GM23338 (cell line): ENCODE measurements around the gene FAM81A. TPM values are rescaled to one million over a fixed set of nuclear protein-coding genes. Genes with fewer than 3 reads are reported as not detected.

Experiments used
- ATAC-seq: fragments of 200-7000 bp; cut with Tn5 transposase; 3 replicates; pipeline ENCODE4 v1.9.1; 2020
- DNase-seq: peaks from one replicate; pipeline ENCODE4 v3.0.0-alpha.2; 2015; ENCODE audit warnings: low spot score
- H2AFZ ChIP-seq: fragments of 200-600 bp; sonication (generic); 2 replicates; pipeline ENCODE4 v1.8.0; 2016; ENCODE audit warnings: antibody characterized with exemption, mild to moderate bottlenecking, moderate library complexity
- H3F3A ChIP-seq: fragments of 200-600 bp; sonication (generic); replicated peaks from 2 replicates; pipeline ENCODE4 v1.8.0; 2017; ENCODE audit warnings: antibody characterized with exemption, mixed run types, low read depth
- H3K27ac ChIP-seq: fragments of 200-600 bp; sonication (generic); 2 replicates; pipeline ENCODE4 v1.6.1; 2016; ENCODE audit warnings: low read depth
- H3K27me3 ChIP-seq: fragments of 200-600 bp; sonication (generic); 2 replicates; pipeline ENCODE4 v1.8.0; 2016; ENCODE audit warnings: mild to moderate bottlenecking, mixed run types, moderate library complexity; ENCODE audit not compliant: insufficient read depth
- H3K36me3 ChIP-seq: fragments of 200-600 bp; sonication (generic); 2 replicates; pipeline ENCODE4 v1.8.0; 2016; ENCODE audit warnings: mild to moderate bottlenecking; ENCODE audit not compliant: insufficient read depth
- H3K4me1 ChIP-seq: fragments of 200-600 bp; sonication (generic); 2 replicates; pipeline ENCODE4 v1.8.0; 2016; ENCODE audit warnings: mild to moderate bottlenecking, moderate library complexity; ENCODE audit not compliant: insufficient read depth
- H3K4me2 ChIP-seq: fragments of 200-600 bp; sonication (generic); 2 replicates; pipeline ENCODE4 v1.7.1; 2017; ENCODE audit warnings: mixed run types
- H3K4me3 ChIP-seq: fragments of 200-600 bp; sonication (generic); 2 replicates; pipeline ENCODE4 v1.6.1; 2016; ENCODE audit warnings: mixed run types
- H3K79me2 ChIP-seq: fragments of 200-600 bp; sonication (generic); replicated peaks from 2 replicates; pipeline ENCODE4 v1.8.0; 2017; ENCODE audit warnings: mild to moderate bottlenecking; ENCODE audit not compliant: insufficient read depth
- H3K9me2 ChIP-seq: fragments of 200-600 bp; sonication (generic); 2 replicates; pipeline ENCODE4 v1.8.0; 2017; ENCODE audit not compliant: insufficient read depth
- H4K20me1 ChIP-seq: fragments of 200-600 bp; sonication (generic); replicated peaks from 2 replicates; pipeline ENCODE4 v1.8.0; 2017; ENCODE audit warnings: mild to moderate bottlenecking; ENCODE audit not compliant: insufficient read depth
- H3K27ac Mint-ChIP-seq: 2 replicates; pipeline ENCODE4 v1.8.0; 2020; ENCODE audit warnings: inconsistent platforms, mild to moderate bottlenecking, moderate library complexity, mixed read lengths
- H3K27me3 Mint-ChIP-seq: 3 replicates; pipeline ENCODE4 v1.8.0; 2022; ENCODE audit warnings: low read depth, mild to moderate bottlenecking, moderate library complexity, mixed read lengths, inconsistent platforms; ENCODE audit not compliant: insufficient read depth, poor library complexity
- H3K36me3 Mint-ChIP-seq: 3 replicates; pipeline ENCODE4 v1.8.0; 2021; ENCODE audit warnings: low read depth, mild to moderate bottlenecking, inconsistent platforms, moderate library complexity, mixed read lengths
- H3K4me1 Mint-ChIP-seq: 3 replicates; pipeline ENCODE4 v1.8.0; 2020; ENCODE audit warnings: mild to moderate bottlenecking, inconsistent platforms, mixed read lengths
- H3K4me3 Mint-ChIP-seq: 3 replicates; pipeline ENCODE4 v1.8.0; 2021; ENCODE audit warnings: moderate library complexity, mild to moderate bottlenecking, inconsistent platforms, mixed read lengths
- H3K9me3 Mint-ChIP-seq: 3 replicates; pipeline ENCODE4 v1.8.0; 2020; ENCODE audit warnings: moderate library complexity, mild to moderate bottlenecking, inconsistent platforms, mixed read lengths
- CREB1 ChIP-seq: fragments of 250-450 bp; sonication (Bioruptor Pico); IDR thresholded peaks from 2 replicates; pipeline ENCODE4 v1.5.0; 2020; ENCODE audit warnings: low read depth, mild to moderate bottlenecking, moderate library complexity
- CTCF ChIP-seq, 2 experiments: fragments of 200-600 bp in 1 of 2; sonication (generic) in 1 of 2; conservative IDR thresholded peaks; 2 replicates each; pipeline versions ENCODE4 v1.5.1 to v1.6.1; 2016 to 2017; ENCODE audit warnings: antibody characterized with exemption in 2 of 2, low read depth in 2 of 2, mild to moderate bottlenecking in 2 of 2, moderate library complexity in 1 of 2
- NANOG ChIP-seq: IDR thresholded peaks from 2 replicates; pipeline ENCODE4 v1.6.1; 2016; ENCODE audit warnings: antibody characterized with exemption, borderline replicate concordance
- REST ChIP-seq: IDR thresholded peaks from one replicate; pipeline ENCODE4 v1.6.1; 2018; ENCODE audit warnings: antibody characterized with exemption; ENCODE audit not compliant: unreplicated experiment
- ZNF114 ChIP-seq: fragments of 250-450 bp; sonication (Bioruptor Pico); IDR thresholded peaks from 2 replicates; pipeline ENCODE4 v1.5.0; 2020; ENCODE audit warnings: mild to moderate bottlenecking, moderate library complexity
- ZNF331 ChIP-seq: fragments of 250-450 bp; sonication (Bioruptor Pico); IDR thresholded peaks from 2 replicates; pipeline ENCODE4 v1.5.0; 2020; ENCODE audit warnings: low read depth, mild to moderate bottlenecking, moderate library complexity
- ZNF462 ChIP-seq: fragments of 250-450 bp; sonication (Bioruptor Pico); IDR thresholded peaks from 2 replicates; pipeline ENCODE4 v1.5.0; 2020; ENCODE audit warnings: mild to moderate bottlenecking, moderate library complexity
- polyA plus RNA-seq: library from polyadenylated mRNA; unstranded; fragments of >200 nt; fragmentation: Nextera tagmentation; extraction: Ambion mirVana; gene quantifications from 2 replicates; pipeline ENCODE4 v1.2.1, GENCODE V29; 2016
- total RNA-seq: library from RNA; depleted of rRNA; stranded (reverse); fragments of >200 nt; shearing (Covaris generic); gene quantifications from 2 replicates; pipeline ENCODE4 v1.2.3, GENCODE V29; 2014

FAM81A gene
- total and polyA plus RNA-seq, 2 experiments from 2014 or later: 0.73 to 4.1 TPM

GRCh38 chr15:59543721-59544547 lies 105.9 kb downstream of the FAM81A start:
- no peak for TF ChIP-seq ZNF114 (CRISPR knock-in tag)
- TF ChIP-seq NANOG: no peak
- TF ChIP-seq ZNF462: no peak
- no peak for TF ChIP-seq REST
- TF ChIP-seq CTCF (conservative IDR thresholded peaks at IDR 0.05; ENCODE audit: low read depth in 2 of 2): no peak
- no peak for TF ChIP-seq ZNF331 (CRISPR knock-in tag)
- no peak for TF ChIP-seq CREB1 (CRISPR knock-in tag)
- H3K4me1 Mint-ChIP-seq: peaks cover 23% of the 10 kb centered on the region
- H3K4me2 ChIP-seq: no peak overlapping the region
- H3K36me3 ChIP-seq: no peaks in the 10 kb centered on the region
- H3K4me3 Mint-ChIP-seq: no peak overlapping the region
- no peak overlapping the region for H2AFZ ChIP-seq
- peaks cover 4% of the 10 kb centered on the region; the same call in 1 of the 2 replicates for H3K9me2 ChIP-seq
- peaks cover 4% of the 10 kb centered on the region; the same call in 1 of the 2 replicates for H3F3A ChIP-seq
- DNase-seq: no peak
- no peak overlapping the region for H3K4me3 ChIP-seq
- peaks cover 15% of the 10 kb centered on the region; the same call in 1 of the 2 replicates for H3K27me3 ChIP-seq
- no peaks in the 10 kb centered on the region for H4K20me1 ChIP-seq
- no peak overlapping the region for H3K27ac ChIP-seq
- peaks cover 13% of the 10 kb centered on the region for H3K36me3 Mint-ChIP-seq
- no peaks in the 10 kb centered on the region for H3K79me2 ChIP-seq
- peaks cover 20% of the 10 kb centered on the region for H3K27me3 Mint-ChIP-seq
- H3K27ac Mint-ChIP-seq: no peak overlapping the region
- peaks cover 10% of the 10 kb centered on the region for H3K4me1 ChIP-seq
- H3K9me3 Mint-ChIP-seq: peaks cover 17% of the 10 kb centered on the region
- ATAC-seq: no peak
